ENCODE results near the gene PRKCB. TPM values are rescaled to one million over a fixed set of nuclear protein-coding genes. Genes with fewer than 3 reads are reported as not detected.
"Not testable (repeated sequence)": the region's sequence is repeated elsewhere in the genome, so short reads cannot be mapped to it uniquely, and the experiment has no call there.

Gene PRKCB
- total RNA-seq, 4 donors from 2014 or later = 7.0 to 88.3 (median 15.9) TPM

- TF ChIP-seq, protein P1, sequence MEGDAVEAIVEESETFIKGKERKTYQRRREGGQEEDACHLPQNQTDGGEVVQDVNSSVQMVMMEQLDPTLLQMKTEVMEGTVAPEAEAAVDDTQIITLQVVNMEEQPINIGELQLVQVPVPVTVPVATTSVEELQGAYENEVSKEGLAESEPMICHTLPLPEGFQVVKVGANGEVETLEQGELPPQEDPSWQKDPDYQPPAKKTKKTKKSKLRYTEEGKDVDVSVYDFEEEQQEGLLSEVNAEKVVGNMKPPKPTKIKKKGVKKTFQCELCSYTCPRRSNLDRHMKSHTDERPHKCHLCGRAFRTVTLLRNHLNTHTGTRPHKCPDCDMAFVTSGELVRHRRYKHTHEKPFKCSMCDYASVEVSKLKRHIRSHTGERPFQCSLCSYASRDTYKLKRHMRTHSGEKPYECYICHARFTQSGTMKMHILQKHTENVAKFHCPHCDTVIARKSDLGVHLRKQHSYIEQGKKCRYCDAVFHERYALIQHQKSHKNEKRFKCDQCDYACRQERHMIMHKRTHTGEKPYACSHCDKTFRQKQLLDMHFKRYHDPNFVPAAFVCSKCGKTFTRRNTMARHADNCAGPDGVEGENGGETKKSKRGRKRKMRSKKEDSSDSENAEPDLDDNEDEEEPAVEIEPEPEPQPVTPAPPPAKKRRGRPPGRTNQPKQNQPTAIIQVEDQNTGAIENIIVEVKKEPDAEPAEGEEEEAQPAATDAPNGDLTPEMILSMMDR (IDR thresholded peaks at IDR 0.05) = peak; percentile 65 to 91 (median 80)
- no peak for TF ChIP-seq POLR2A (IDR thresholded peaks at IDR 0.05)
- peaks cover 0 to 21% (median 12%) of the 10 kb centered on the region in 4 donors for H3K4me1 ChIP-seq
- no peaks in the 10 kb centered on the region for H3K36me3 ChIP-seq
- H3K27me3 ChIP-seq = no peaks in the 10 kb centered on the region
- H3K9me3 ChIP-seq = no peaks in the 10 kb centered on the region
- H3K4me3 ChIP-seq = no peak overlapping the region
- DNase-seq = peak; percentile 74 to 95 (median 92)
- peak overlapping the region in 1 of 4 donors; percentile 49 for H3K27ac ChIP-seq
Observed at GRCh38 chr16:24010440-24011089, 174.8 kb downstream of the PRKCB start.

DNA sequence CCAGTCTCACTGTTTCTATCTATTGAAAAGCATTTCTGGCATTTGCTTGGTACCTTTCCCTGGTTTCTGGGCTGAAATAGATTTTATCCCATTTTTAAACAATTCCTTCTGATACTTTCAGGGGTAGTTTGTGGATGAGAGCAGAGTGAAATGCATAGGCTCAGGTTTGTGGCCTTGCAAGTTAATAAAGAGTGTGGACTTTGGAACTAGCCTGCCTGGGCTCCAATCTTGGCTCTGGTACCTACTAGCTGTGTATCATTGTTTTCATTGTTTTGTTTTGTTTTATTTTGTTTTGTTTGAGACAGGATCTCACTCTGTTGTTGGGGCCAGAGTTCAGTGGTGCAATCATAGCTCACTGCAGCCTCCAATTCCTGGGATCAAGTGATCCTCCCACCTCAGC is 175.5 kb downstream of the PRKCB start:
- no peak for DNase-seq
- Histone ChIP-seq H3K4me1 (peaks cover 0 to 21% (median 12%) of the 10 kb centered on the region in 4 donors), H3K27ac (no peak overlapping the region), H3K9me3 (no peaks in the 10 kb centered on the region), H3K27me3 (no peaks in the 10 kb centered on the region), H3K36me3 (no peaks in the 10 kb centered on the region), H3K4me3 (no peak overlapping the region)
- TF ChIP-seq POLR2A (IDR thresholded peaks at IDR 0.05) = no peak
- TF ChIP-seq, protein P1 (IDR thresholded peaks at IDR 0.05) = no peak

GRCh38 chr16:24013054-24013636 is 177.4 kb downstream of the PRKCB start:
- Histone ChIP-seq H3K4me3 (no peak overlapping the region), H3K36me3 (no peaks in the 10 kb centered on the region), H3K9me3 (no peaks in the 10 kb centered on the region), H3K27ac (peak overlapping the region in 1 of 4 donors; percentile 67), H3K27me3 (no peaks in the 10 kb centered on the region), H3K4me1 (peaks cover 0 to 21% (median 12%) of the 10 kb centered on the region in 4 donors)
- no peak for TF ChIP-seq POLR2A (IDR thresholded peaks at IDR 0.05)
- TF ChIP-seq, protein P1 (IDR thresholded peaks at IDR 0.05) = no peak
- no peak for DNase-seq

DNA sequence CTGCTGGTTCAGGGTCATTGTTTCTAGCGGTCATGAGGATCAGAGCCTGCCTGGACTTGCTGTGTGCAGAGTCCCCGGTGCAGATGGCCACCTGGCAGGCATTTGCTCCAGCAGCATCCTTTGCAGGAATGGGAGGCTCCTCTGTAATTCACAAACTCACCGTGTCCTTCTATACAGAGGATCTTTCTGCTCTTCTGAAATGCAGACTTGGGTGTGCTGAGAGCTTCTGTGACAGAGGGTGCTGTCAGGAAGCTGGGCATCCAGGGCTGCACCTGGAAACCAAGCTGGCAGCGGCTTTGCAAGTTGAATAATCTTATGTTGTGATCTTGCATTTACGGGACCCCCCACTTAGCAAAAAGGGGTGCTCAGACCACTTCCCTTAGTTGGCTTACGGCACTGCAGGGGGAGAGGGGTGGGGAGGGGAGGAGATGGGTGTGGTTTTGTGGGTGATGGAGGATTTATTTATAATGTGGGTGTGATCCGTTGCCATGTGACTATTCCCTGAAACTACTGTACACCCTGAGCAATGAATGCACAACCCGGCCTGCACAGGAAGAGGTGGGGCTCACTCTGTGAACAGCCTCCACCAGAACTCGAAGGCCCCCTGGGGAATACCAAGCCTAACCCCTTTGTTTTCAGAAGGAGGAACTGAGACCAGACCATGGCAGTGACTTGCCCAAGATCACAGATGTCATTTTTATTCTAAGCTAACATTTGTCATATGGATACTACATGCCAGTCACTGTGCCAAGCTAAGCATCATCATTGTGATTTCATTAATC is 178.3 kb downstream of the PRKCB start:
- Histone ChIP-seq H3K4me1 (peaks cover 0 to 21% (median 12%) of the 10 kb centered on the region in 4 donors), H3K9me3 (no peaks in the 10 kb centered on the region), H3K4me3 (no peak overlapping the region), H3K27ac (peak overlapping the region in 2 of 4 donors; percentile 43 to 67), H3K27me3 (no peaks in the 10 kb centered on the region), H3K36me3 (no peaks in the 10 kb centered on the region)
- DNase-seq = peak; percentile 57 to 91 (median 91)
- TF ChIP-seq, protein P1 (IDR thresholded peaks at IDR 0.05) = no peak

- Histone ChIP-seq H3K27ac (peak overlapping the region in 1 of 4 donors; percentile 67), H3K4me1 (peaks cover 0 to 17% (median 9%) of the 10 kb centered on the region in 4 donors)
- H3K36me3 ChIP-seq, H3K9me3 ChIP-seq, H3K4me3 ChIP-seq, H3K27me3 ChIP-seq, DNase-seq: not testable (repeated sequence)
Observed at GRCh38 chr16:24014955-24015354, 179.2 kb downstream of the PRKCB start.

- Histone ChIP-seq H3K27me3 (no peaks in the 10 kb centered on the region), H3K9me3 (no peaks in the 10 kb centered on the region), H3K4me3 (no peak overlapping the region), H3K36me3 (no peaks in the 10 kb centered on the region), H3K4me1 (peaks cover 0 to 13% (median 6%) of the 10 kb centered on the region in 4 donors), H3K27ac (no peak overlapping the region)
- no peak for TF ChIP-seq POLR2A (IDR thresholded peaks at IDR 0.05)
- TF ChIP-seq, protein P1 (IDR thresholded peaks at IDR 0.05) = no peak
- no peak for DNase-seq
Observed at GRCh38 chr16:24015923-24016322, 180.1 kb downstream of the PRKCB start.
